HepG2 (cell line): ENCODE measurements around the gene KANK3. TPM values are rescaled to one million over a fixed set of nuclear protein-coding genes. Genes with fewer than 3 reads are reported as not detected.

Source experiments
- FIP1L1 ChIP-seq: fragments of 200-400 bp; formaldehyde crosslinking; IDR thresholded peaks from 2 replicates; pipeline ENCODE4 v1.6.1; 2018; ENCODE audit warnings: low read depth, mild to moderate bottlenecking, low read length, moderate library complexity, borderline replicate concordance; ENCODE audit not compliant: insufficient read depth
- FOXK1 ChIP-seq: sonication (generic); formaldehyde crosslinking; IDR thresholded peaks from 2 replicates; pipeline ENCODE4 v1.4.0; 2020; ENCODE audit warnings: low read depth, missing genetic modification reagents, borderline replicate concordance
- GATAD2A ChIP-seq: IDR thresholded peaks from 2 replicates; pipeline ENCODE4 v1.6.1; 2016
- HNF1A ChIP-seq, 2 experiments: sonication (generic) in 1 of 2; formaldehyde crosslinking in 1 of 2; IDR thresholded peaks; 2 replicates each; pipeline versions ENCODE4 v1.4.0 to v1.6.1; 2016 to 2020; ENCODE audit warnings: borderline replicate concordance in 1 of 2, low read depth in 1 of 2, mild to moderate bottlenecking in 1 of 2, missing genetic modification reagents in 1 of 2
- JDP2 ChIP-seq: sonication (generic); formaldehyde crosslinking; IDR thresholded peaks from 2 replicates; pipeline ENCODE4 v1.8.1; 2022; ENCODE audit warnings: missing genetic modification reagents, borderline replicate concordance
- NBN ChIP-seq: fragments of 450-650 bp; conservative IDR thresholded peaks from 2 replicates; pipeline ENCODE4 v1.6.1; 2017
- NR2F1 ChIP-seq, 2 experiments: fragments of 450-650 bp in 1 of 2; formaldehyde crosslinking in 1 of 2; IDR thresholded peaks; 2 replicates each; pipeline versions ENCODE4 v1.5.0 to v1.6.1; 2016 to 2020; ENCODE audit warnings: mild to moderate bottlenecking in 1 of 2, missing compliant biosample characterization in 1 of 2, missing genetic modification reagents in 1 of 2, moderate library complexity in 1 of 2
- PRPF4 ChIP-seq: fragments of 200-400 bp; formaldehyde crosslinking; IDR thresholded peaks from 2 replicates; pipeline ENCODE4 v1.6.1; 2016; ENCODE audit warnings: low read length, low read depth; ENCODE audit not compliant: poor library complexity, severe bottlenecking
- RARG ChIP-seq: sonication (generic); formaldehyde crosslinking; IDR thresholded peaks from 2 replicates; pipeline ENCODE4 v1.4.0; 2020; ENCODE audit warnings: low read depth, mild to moderate bottlenecking, missing genetic modification reagents
- SALL1 ChIP-seq: sonication (generic); formaldehyde crosslinking; IDR thresholded peaks from 2 replicates; pipeline ENCODE4 v1.8.0; 2022; ENCODE audit warnings: mild to moderate bottlenecking, missing genetic modification reagents
- ZBTB8A ChIP-seq: sonication (generic); formaldehyde crosslinking; IDR thresholded peaks from 2 replicates; pipeline ENCODE4 v1.4.0; 2020; ENCODE audit warnings: mild to moderate bottlenecking, low read depth, missing genetic modification reagents, borderline replicate concordance
- ZFP82 ChIP-seq: sonication (generic); formaldehyde crosslinking; IDR thresholded peaks from 2 replicates; pipeline ENCODE4 v1.5.1; 2020; ENCODE audit warnings: mild to moderate bottlenecking, missing genetic modification reagents, borderline replicate concordance
- ZNF331 ChIP-seq: sonication (generic); formaldehyde crosslinking; IDR thresholded peaks from 2 replicates; pipeline ENCODE4 v1.4.0; 2020; ENCODE audit warnings: missing genetic modification reagents
- ZNF646 ChIP-seq: sonication (generic); formaldehyde crosslinking; IDR thresholded peaks from 2 replicates; pipeline ENCODE4 v1.9.0; 2021; ENCODE audit warnings: mild to moderate bottlenecking, missing genetic modification reagents
- ZNF670 ChIP-seq: sonication (generic); formaldehyde crosslinking; IDR thresholded peaks from 2 replicates; pipeline ENCODE4 v1.8.0; 2022; ENCODE audit warnings: mild to moderate bottlenecking, missing genetic modification reagents, borderline replicate concordance
- ZNF775 ChIP-seq: sonication (generic); formaldehyde crosslinking; IDR thresholded peaks from 2 replicates; pipeline ENCODE4 v1.4.0; 2020; ENCODE audit warnings: missing genetic modification reagents, mild to moderate bottlenecking, moderate library complexity, borderline replicate concordance
- ZSCAN12 ChIP-seq: sonication (generic); formaldehyde crosslinking; IDR thresholded peaks from 2 replicates; pipeline ENCODE4 v1.9.0; 2021; ENCODE audit warnings: mild to moderate bottlenecking, missing genetic modification reagents
- ZSCAN31 ChIP-seq: sonication (generic); formaldehyde crosslinking; IDR thresholded peaks from 2 replicates; pipeline ENCODE4 v1.5.0; 2020; ENCODE audit warnings: low read depth, mild to moderate bottlenecking, missing genetic modification reagents
- polyA plus RNA-seq, 8 experiments: library from polyadenylated mRNA; depleted of rRNA in 3 of 8; stranded (reverse) in 7 of 8; unstranded in 1 of 8; fragments of >200 nt; fragmentation: Illumina TruSeq in 4 of 8; extraction: Trizol in 4 of 8; gene quantifications; 2 replicates each; pipeline versions ENCODE4 v1.2.1 to v1.2.3, GENCODE V29; 2011 to 2016; ENCODE audit warnings: low read depth in 4 of 8, missing spikeins in 1 of 8, mixed read lengths in 1 of 8; ENCODE audit not compliant: insufficient read depth in 1 of 8
- total RNA-seq, 5 experiments: library from RNA; depleted of rRNA; stranded (reverse); fragments of >200 nt; fragmentation: Illumina TruSeq; extraction: Trizol; gene quantifications; 2 replicates each; pipeline ENCODE4 v1.2.3, GENCODE V29; 2016; ENCODE audit warnings: low read depth in 1 of 5

KANK3 gene
- total and polyA plus RNA-seq, 2 of the 13 experiments (the other 11 are each of a cell fraction or from before 2014, with no cell fraction given), result 0.15 to 0.20 TPM

- TF ChIP-seq ZNF670 (CRISPR knock-in tag) (no peak), ZNF775 (CRISPR knock-in tag) (no peak), FOXK1 (CRISPR knock-in tag) (0 out of 2 replicates have a peak, but pooled peaks have one; percentile 27), NR2F1 (CRISPR knock-in tag; IDR thresholded peaks at IDR 0.05) (peak; percentile 90 to 93), ZNF331 (peak; percentile 43; the same call in 1 of the 2 replicates), JDP2 (CRISPR knock-in tag) (no peak), PRPF4 (no peak), GATAD2A (CRISPR knock-in tag) (peak; percentile 79), SALL1 (peak; percentile 86), RARG (CRISPR knock-in tag) (no peak), ZFP82 (CRISPR knock-in tag) (no peak), ZSCAN12 (CRISPR knock-in tag) (no peak), ZBTB8A (CRISPR knock-in tag) (no peak), ZNF646 (CRISPR knock-in tag) (no peak), ZSCAN31 (CRISPR knock-in tag) (no peak; the same call in 1 of the 2 replicates), NBN (no peak), FIP1L1 (no peak), HNF1A (IDR thresholded peaks at IDR 0.05; ENCODE audit: low read depth) (no peak), HNF1A (CRISPR knock-in tag; IDR thresholded peaks at IDR 0.05; ENCODE audit: borderline replicate concordance) (no peak)
These were observed 12.8 kb upstream of the KANK3 start (continued) for GRCh38 chr19:8355631-8356402.
